H1 (cell line): Measurements from ENCODE around the gene LMTK3. TPM values are rescaled to one million over a fixed set of nuclear protein-coding genes. Genes with fewer than 3 reads are reported as not detected.

Experiments used
- CTCF ChIA-PET: fragments of 300-600 bp; sonication (Branson Sonifier 250); formaldehyde crosslinking; loops from one replicate; lab custom pipeline; 2021; ENCODE audit not compliant: partially characterized antibody; lab: Charles Lee
- POLR2A ChIA-PET: fragments of 300-600 bp; sonication (Branson Sonifier 250); formaldehyde crosslinking; loops from one replicate; lab custom pipeline; 2021; ENCODE audit warnings: inconsistent platforms; ENCODE audit not compliant: partially characterized antibody; lab: Charles Lee
- DNase-seq, 2 experiments: peaks; one replicate each; pipeline versions ENCODE4 v3.0.0 to v3.0.0-alpha.2; 2010 to 2022; ENCODE audit warnings: low spot score in 2 of 2, low read depth in 1 of 2, mixed read lengths in 1 of 2
- FAIRE-seq: peaks from 2 replicates; lab custom pipeline; 2011; peaks lifted over from hg19 to GRCh38; lab: Jason Lieb, UNC
- H2AFZ ChIP-seq: 2 replicates; pipeline ENCODE4 v1.8.1; 2012; ENCODE audit warnings: low read length, inconsistent platforms
- H2AK5ac ChIP-seq: 2 replicates; pipeline ENCODE4 v1.6.1; 2013; ENCODE audit warnings: low read depth, low read length
- H2BK120ac ChIP-seq: replicated peaks from 2 replicates; pipeline ENCODE3; 2013; ENCODE audit warnings: low read depth, low read length, inconsistent platforms
- H2BK12ac ChIP-seq: 2 replicates; pipeline ENCODE4 v1.6.1; 2013; ENCODE audit warnings: low read depth, low read length
- H2BK15ac ChIP-seq: 2 replicates; pipeline ENCODE4 v1.6.1; 2013; ENCODE audit warnings: low read length
- H2BK20ac ChIP-seq: 2 replicates; pipeline ENCODE4 v1.6.1; 2013; ENCODE audit warnings: low read length
- H2BK5ac ChIP-seq: 2 replicates; pipeline ENCODE4 v1.6.1; 2013; ENCODE audit warnings: low read depth, low read length
- H3K14ac ChIP-seq: 2 replicates; pipeline ENCODE4 v1.6.1; 2013; ENCODE audit warnings: inconsistent platforms; ENCODE audit not compliant: insufficient read length
- H3K18ac ChIP-seq: 2 replicates; pipeline ENCODE4 v1.6.1; 2013; ENCODE audit warnings: low read length; ENCODE audit errors: extremely low read depth
- H3K23ac ChIP-seq: 2 replicates; pipeline ENCODE4 v1.6.1; 2013; ENCODE audit warnings: inconsistent platforms; ENCODE audit not compliant: insufficient read length
- H3K23me2 ChIP-seq: 2 replicates; pipeline ENCODE4 v1.6.1; 2013; ENCODE audit warnings: low read depth, low read length
- H3K27ac ChIP-seq: 2 replicates; pipeline ENCODE4 v1.6.1; 2011; ENCODE audit warnings: low read depth, low read length, inconsistent platforms
- H3K27me3 ChIP-seq, 4 experiments: replicated peaks in 1 of 4; 1 replicate in 1 of 4; 2 replicates in 3 of 4; pipeline versions ENCODE4 v1.6.1 to v1.8.1; 2011 to 2013; ENCODE audit warnings: low read length in 3 of 4, mild to moderate bottlenecking in 3 of 4, inconsistent platforms in 2 of 4, mixed read lengths in 2 of 4, moderate library complexity in 1 of 4; ENCODE audit not compliant: control insufficient read depth in 3 of 4, insufficient read depth in 3 of 4; ENCODE audit errors: extremely low read depth in 1 of 4
- H3K36me3 ChIP-seq, 4 experiments: 2 replicates each; pipeline versions ENCODE4 v1.6.1 to v1.8.1; 2011 to 2013; ENCODE audit warnings: mild to moderate bottlenecking in 4 of 4, low read length in 3 of 4, moderate library complexity in 2 of 4, control low read depth in 1 of 4, inconsistent platforms in 1 of 4; ENCODE audit not compliant: insufficient read depth in 4 of 4, control insufficient read depth in 2 of 4
- H3K4ac ChIP-seq: replicated peaks from 2 replicates; pipeline ENCODE3; 2013; ENCODE audit warnings: low read length, low read depth, mixed read lengths, inconsistent platforms; ENCODE audit not compliant: insufficient read length
- H3K4me1 ChIP-seq, 4 experiments: replicated peaks in 1 of 4; 1 replicate in 1 of 4; 2 replicates in 3 of 4; pipeline versions ENCODE4 v1.6.1 to v1.8.1; 2011 to 2013; ENCODE audit warnings: low read length in 3 of 4, inconsistent platforms in 2 of 4, mixed read lengths in 1 of 4; ENCODE audit not compliant: insufficient read depth in 4 of 4, control insufficient read depth in 3 of 4
- H3K4me2 ChIP-seq, 2 experiments: 2 replicates each; pipeline versions ENCODE4 v1.6.1 to v1.8.1; 2011 to 2013; ENCODE audit warnings: low read depth in 2 of 2, low read length in 2 of 2, control low read depth in 1 of 2, inconsistent platforms in 1 of 2, mild to moderate bottlenecking in 1 of 2; ENCODE audit not compliant: insufficient read depth in 1 of 2
- H3K4me3 ChIP-seq, 4 experiments: fragments of 200-600, 300-600 bp in 1 of 4; sonication (generic), shearing (Covaris generic), sonication (Bioruptor Twin) in 1 of 4; 2 replicates each; pipeline versions ENCODE4 v1.5.1 to v1.8.1; 2011 to 2016; ENCODE audit warnings: low read length in 4 of 4, low read depth in 3 of 4, control low read depth in 2 of 4, inconsistent platforms in 2 of 4, mild to moderate bottlenecking in 2 of 4, mixed read lengths in 1 of 4, moderate library complexity in 1 of 4; ENCODE audit not compliant: insufficient read depth in 2 of 4; ENCODE audit errors: extremely low read depth in 1 of 4
- H3K56ac ChIP-seq: replicated peaks from 2 replicates; pipeline ENCODE3; 2013; ENCODE audit warnings: low read depth, mild to moderate bottlenecking, mixed read lengths, low read length, inconsistent platforms; ENCODE audit not compliant: insufficient read length
- H3K79me1 ChIP-seq: 2 replicates; pipeline ENCODE4 v1.6.1; 2013; ENCODE audit warnings: low read depth, low read length, control low read depth
- H3K79me2 ChIP-seq, 2 experiments: 2 replicates each; pipeline versions ENCODE4 v1.6.1 to v1.8.1; 2012 to 2013; ENCODE audit warnings: low read length in 2 of 2, mild to moderate bottlenecking in 2 of 2, inconsistent platforms in 1 of 2; ENCODE audit not compliant: insufficient read depth in 2 of 2, control insufficient read depth in 1 of 2
- H3K9ac ChIP-seq, 4 experiments: replicated peaks in 1 of 4; 1 replicate in 1 of 4; 2 replicates in 3 of 4; pipeline versions ENCODE4 v1.6.1 to v1.8.1; 2011 to 2013; ENCODE audit warnings: low read depth in 3 of 4, low read length in 3 of 4, control low read depth in 2 of 4, mild to moderate bottlenecking in 2 of 4, moderate library complexity in 2 of 4, inconsistent platforms in 1 of 4; ENCODE audit errors: extremely low read depth in 1 of 4
- H3K9me3 ChIP-seq, 2 experiments: 2 replicates each; pipeline versions ENCODE4 v1.6.1 to v1.8.1; 2012 to 2013; ENCODE audit warnings: mild to moderate bottlenecking in 2 of 2, moderate library complexity in 2 of 2, control low read depth in 1 of 2, inconsistent platforms in 1 of 2, low read depth in 1 of 2, low read length in 1 of 2, mixed read lengths in 1 of 2; ENCODE audit not compliant: insufficient read depth in 2 of 2
- H4K20me1 ChIP-seq, 2 experiments: replicated peaks in 1 of 2; 2 replicates each; pipeline versions ENCODE3 to v1.8.1; 2011 to 2013; ENCODE audit warnings: inconsistent platforms in 2 of 2, low read length in 2 of 2, mild to moderate bottlenecking in 1 of 2; ENCODE audit not compliant: insufficient read depth in 2 of 2, control insufficient read depth in 1 of 2
- H4K5ac ChIP-seq: 2 replicates; pipeline ENCODE4 v1.6.1; 2013; ENCODE audit warnings: low read length, low read depth, mixed read lengths, inconsistent platforms; ENCODE audit not compliant: insufficient read length
- H4K8ac ChIP-seq: 2 replicates; pipeline ENCODE4 v1.8.0; 2013; ENCODE audit warnings: mild to moderate bottlenecking, moderate library complexity, low read length, inconsistent platforms; ENCODE audit not compliant: insufficient read depth; ENCODE audit errors: extremely low read depth
- H4K91ac ChIP-seq: replicated peaks from 2 replicates; pipeline ENCODE3; 2013; ENCODE audit warnings: low read length, mixed read lengths, inconsistent platforms; ENCODE audit not compliant: insufficient read length
- ATF3 ChIP-seq: IDR thresholded peaks from 2 replicates; pipeline ENCODE4 v1.6.1; 2011; ENCODE audit warnings: low read depth, mild to moderate bottlenecking, low read length; ENCODE audit not compliant: insufficient read depth
- CREB1 ChIP-seq: IDR thresholded peaks from 2 replicates; pipeline ENCODE4 v1.6.1; 2012; ENCODE audit warnings: inconsistent platforms
- EGR1 ChIP-seq: IDR thresholded peaks from 2 replicates; pipeline ENCODE4 v1.6.1; 2011; ENCODE audit warnings: low read depth, low read length, borderline replicate concordance
- MAFK ChIP-seq: IDR thresholded peaks from 2 replicates; pipeline ENCODE4 v1.6.1; 2012; ENCODE audit warnings: low read depth, mild to moderate bottlenecking, improper control_type of control experiment, low read length
- SIRT6 ChIP-seq: IDR thresholded peaks from one replicate; pipeline ENCODE4 v1.7.1; 2012; ENCODE audit warnings: low read length, inconsistent platforms
- SIX5 ChIP-seq: IDR thresholded peaks from 2 replicates; pipeline ENCODE4 v1.6.1; 2011; ENCODE audit warnings: mild to moderate bottlenecking, low read depth, low read length
- WGBS, 2 experiments: shearing (Covaris generic) in 1 of 2; methylation state at CpG; one replicate each; pipeline versions ENCODE4 v1.1.6 to v1.1.7; 2013 to 2015; ENCODE audit warnings: low lambda C conversion rate in 2 of 2, mixed read lengths in 2 of 2, inconsistent platforms in 1 of 2, low coverage in 1 of 2, missing lambda C conversion rate in 1 of 2; ENCODE audit not compliant: insufficient replicate concordance in 2 of 2, insufficient coverage in 1 of 2, insufficient read length in 1 of 2; ENCODE audit errors: extremely low coverage in 1 of 2, missing lambda C conversion rate in 1 of 2; 5-methylcytosine and 5-hydroxymethylcytosine counted together
- polyA plus RNA-seq, 7 experiments: library from polyadenylated mRNA; depleted of rRNA in 3 of 7; stranded (reverse) in 5 of 7; unstranded in 2 of 7; fragments of >200 nt in 5 of 7; fragments of 200-250 nt in 2 of 7; gene quantifications; 1 replicate in 5 of 7; 2 replicates in 1 of 7; 4 replicates in 1 of 7; pipeline versions ENCODE4 v1.2.1 to v1.2.3, GENCODE V29; 2011 to 2013; ENCODE audit warnings: missing spikeins in 2 of 7, mixed read lengths in 2 of 7
- total RNA-seq: library from RNA; stranded (reverse); fragmentation: NEBNext Ultra II Directional; extraction: Animal tissue kit (Norgen Biotek cat#: 25700); gene quantifications from 2 replicates; pipeline ENCODE4 v1.2.1, GENCODE V29; 2021

Gene LMTK3
- total and polyA plus RNA-seq, 2 of the 8 experiments (the other 6 are each of a cell fraction or from before 2014, with no cell fraction given), result 2.7 to 12.4 TPM

GRCh38 chr19:48461651-48461981 is 50.0 kb downstream of the LMTK3 start:
- Histone ChIP-seq H3K18ac (no peak overlapping the region), H2AFZ (no peak overlapping the region), H2BK15ac (no peak overlapping the region), H3K9me3 (peaks cover 0 to 6% of the 10 kb centered on the region in 2 experiments; a peak in 1 of 4 replicates), H3K79me2 (no peaks in the 10 kb centered on the region), H3K4ac (no peak overlapping the region), H3K27ac (no peak overlapping the region), H2BK20ac (no peak overlapping the region), H3K14ac (no peak overlapping the region), H4K8ac (no peak overlapping the region), H3K36me3 (peaks cover 0 to 10% (median 1%) of the 10 kb centered on the region in 4 experiments; a peak in 3 of 8 replicates), H3K23me2 (no peaks in the 10 kb centered on the region), H3K4me2 (no peak overlapping the region), H2BK120ac (no peak overlapping the region), H2BK5ac (no peak overlapping the region; the same call in 1 of the 2 replicates), H4K5ac (no peak overlapping the region), H2BK12ac (peak overlapping the region; percentile 75; the same call in 1 of the 2 replicates), H3K79me1 (no peaks in the 10 kb centered on the region; the same call in 1 of the 2 replicates), H4K20me1 (no peaks in the 10 kb centered on the region), H3K27me3 (no peaks in the 10 kb centered on the region), H3K4me1 (peaks cover 0 to 2% (median under 1%) of the 10 kb centered on the region in 4 experiments; a peak in 1 of 7 replicates), H3K56ac (no peak overlapping the region), H3K23ac (no peak overlapping the region), H3K4me3 (no peak overlapping the region), H2AK5ac (0 out of 2 replicates have a peak overlapping the region, but pooled peaks have one; percentile 97), H3K9ac (no peak overlapping the region), H4K91ac (no peak overlapping the region)
- FAIRE-seq, result no peak
- DNase-seq, result no peak
- POLR2A ChIA-PET, result interaction anchor here (0.6 to 3.0 kb wide), 13 partner anchors 9 to 151 kb away, joined by 3 to 17 read pairs (median 9); partner anchors contain the start of gene GRWD1
- whole genome bisulfite sequencing, 2 experiments, result 96% methylated on average over 25 of the region's 36 CpGs; no CpG with 5 or more reads in 1 of the 2 experiments
- CTCF ChIA-PET, result no interaction called here
- TF ChIP-seq MAFK (no peak), EGR1 (no peak), CREB1 (no peak), ATF3 (no peak), SIRT6 (no peak), SIX5 (no peak)
